ENCODE data around the gene GPN2.

- TF ChIP-seq POLR2AphosphoS5 (IDR thresholded peaks at IDR 0.05) (no peak), CTCF (IDR thresholded peaks at IDR 0.05) (no peak), EP300 (IDR thresholded peaks at IDR 0.05) (no peak), POLR2A (IDR thresholded peaks at IDR 0.05) (no peak)
Observed at GRCh38 chr1:26848499-26848898, 41.6 kb downstream of the GPN2 start.
